ENCODE measurements around the gene ARID1B.

DNA sequence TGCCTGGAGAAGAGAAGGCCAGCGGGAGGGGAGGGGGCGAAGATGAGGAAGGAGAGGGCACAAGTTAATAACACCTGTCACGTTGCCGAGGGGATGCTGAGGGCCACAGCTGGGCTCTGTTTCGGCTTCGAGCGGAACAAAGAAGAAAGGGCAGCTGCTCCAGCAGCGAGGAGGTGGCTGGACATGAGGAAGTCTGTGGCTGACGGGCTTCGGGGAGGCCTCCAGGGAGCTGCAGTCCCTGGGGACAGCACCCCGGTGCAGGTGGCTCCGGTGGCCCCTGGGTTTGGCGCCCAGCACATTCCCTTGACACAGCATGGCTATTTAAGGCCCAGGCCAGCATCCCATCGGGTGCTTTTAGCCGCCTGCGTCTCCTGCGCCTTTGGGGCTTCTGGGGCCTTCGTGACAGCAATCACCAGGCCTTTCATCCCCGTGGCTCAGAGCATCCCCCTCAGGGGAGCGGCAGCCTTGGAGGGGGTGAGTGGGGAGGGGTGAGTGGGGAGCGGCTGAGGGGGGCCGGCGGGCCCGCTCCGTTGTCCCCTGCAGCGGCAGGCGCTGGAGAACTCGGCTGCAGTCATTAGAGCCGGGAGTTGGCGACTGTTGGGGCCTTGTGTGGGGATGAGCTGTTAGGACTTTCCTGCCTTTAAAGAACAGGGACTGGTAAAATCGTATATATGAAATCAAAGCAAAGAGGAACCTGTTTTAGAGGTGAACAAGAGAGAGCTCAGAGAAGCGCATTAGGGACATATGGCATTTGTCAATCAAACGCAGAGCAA lies 447.2 kb downstream of the ARID1B start:
- TF ChIP-seq, protein P1, sequence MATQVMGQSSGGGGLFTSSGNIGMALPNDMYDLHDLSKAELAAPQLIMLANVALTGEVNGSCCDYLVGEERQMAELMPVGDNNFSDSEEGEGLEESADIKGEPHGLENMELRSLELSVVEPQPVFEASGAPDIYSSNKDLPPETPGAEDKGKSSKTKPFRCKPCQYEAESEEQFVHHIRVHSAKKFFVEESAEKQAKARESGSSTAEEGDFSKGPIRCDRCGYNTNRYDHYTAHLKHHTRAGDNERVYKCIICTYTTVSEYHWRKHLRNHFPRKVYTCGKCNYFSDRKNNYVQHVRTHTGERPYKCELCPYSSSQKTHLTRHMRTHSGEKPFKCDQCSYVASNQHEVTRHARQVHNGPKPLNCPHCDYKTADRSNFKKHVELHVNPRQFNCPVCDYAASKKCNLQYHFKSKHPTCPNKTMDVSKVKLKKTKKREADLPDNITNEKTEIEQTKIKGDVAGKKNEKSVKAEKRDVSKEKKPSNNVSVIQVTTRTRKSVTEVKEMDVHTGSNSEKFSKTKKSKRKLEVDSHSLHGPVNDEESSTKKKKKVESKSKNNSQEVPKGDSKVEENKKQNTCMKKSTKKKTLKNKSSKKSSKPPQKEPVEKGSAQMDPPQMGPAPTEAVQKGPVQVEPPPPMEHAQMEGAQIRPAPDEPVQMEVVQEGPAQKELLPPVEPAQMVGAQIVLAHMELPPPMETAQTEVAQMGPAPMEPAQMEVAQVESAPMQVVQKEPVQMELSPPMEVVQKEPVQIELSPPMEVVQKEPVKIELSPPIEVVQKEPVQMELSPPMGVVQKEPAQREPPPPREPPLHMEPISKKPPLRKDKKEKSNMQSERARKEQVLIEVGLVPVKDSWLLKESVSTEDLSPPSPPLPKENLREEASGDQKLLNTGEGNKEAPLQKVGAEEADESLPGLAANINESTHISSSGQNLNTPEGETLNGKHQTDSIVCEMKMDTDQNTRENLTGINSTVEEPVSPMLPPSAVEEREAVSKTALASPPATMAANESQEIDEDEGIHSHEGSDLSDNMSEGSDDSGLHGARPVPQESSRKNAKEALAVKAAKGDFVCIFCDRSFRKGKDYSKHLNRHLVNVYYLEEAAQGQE (IDR thresholded peaks at IDR 0.05; ENCODE audit: insufficient read depth in 1 of 2, low read depth in 2 of 2, low read length in 1 of 2), result no peak
- TF ChIP-seq, protein P2, sequence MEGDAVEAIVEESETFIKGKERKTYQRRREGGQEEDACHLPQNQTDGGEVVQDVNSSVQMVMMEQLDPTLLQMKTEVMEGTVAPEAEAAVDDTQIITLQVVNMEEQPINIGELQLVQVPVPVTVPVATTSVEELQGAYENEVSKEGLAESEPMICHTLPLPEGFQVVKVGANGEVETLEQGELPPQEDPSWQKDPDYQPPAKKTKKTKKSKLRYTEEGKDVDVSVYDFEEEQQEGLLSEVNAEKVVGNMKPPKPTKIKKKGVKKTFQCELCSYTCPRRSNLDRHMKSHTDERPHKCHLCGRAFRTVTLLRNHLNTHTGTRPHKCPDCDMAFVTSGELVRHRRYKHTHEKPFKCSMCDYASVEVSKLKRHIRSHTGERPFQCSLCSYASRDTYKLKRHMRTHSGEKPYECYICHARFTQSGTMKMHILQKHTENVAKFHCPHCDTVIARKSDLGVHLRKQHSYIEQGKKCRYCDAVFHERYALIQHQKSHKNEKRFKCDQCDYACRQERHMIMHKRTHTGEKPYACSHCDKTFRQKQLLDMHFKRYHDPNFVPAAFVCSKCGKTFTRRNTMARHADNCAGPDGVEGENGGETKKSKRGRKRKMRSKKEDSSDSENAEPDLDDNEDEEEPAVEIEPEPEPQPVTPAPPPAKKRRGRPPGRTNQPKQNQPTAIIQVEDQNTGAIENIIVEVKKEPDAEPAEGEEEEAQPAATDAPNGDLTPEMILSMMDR (IDR thresholded peaks at IDR 0.05), result no peak
- TF ChIP-seq POLR2AphosphoS5 (IDR thresholded peaks at IDR 0.05; ENCODE audit: low read depth, low read length) (no peak), TCF7L2 (IDR thresholded peaks at IDR 0.05; ENCODE audit: low read depth, low read length) (no peak), SIN3A (IDR thresholded peaks at IDR 0.05; ENCODE audit: borderline replicate concordance, insufficient read depth, low read depth, low read length) (no peak)
